HG02943 (cell line): ENCODE data around the gene RAPGEF2.
"Not testable (repeated sequence)": the region's sequence is repeated elsewhere in the genome, so short reads cannot be mapped to it uniquely, and the experiment has no call there.

Experiments used
- ATAC-seq: cut with Tn5 transposase; IDR thresholded peaks from one replicate; pipeline ENCODE4 v1.9.1; 2021; ENCODE audit warnings: mild to moderate bottlenecking, low read depth, moderate library complexity; ENCODE audit not compliant: unreplicated experiment

The RAPGEF2 gene

GRCh38 chr4:159102622-159103383, at the start of gene RAPGEF2:
Gene RAPGEF2 (plus strand): TSS chr4:159103079. CDS start chr4:159104163, 1,084 bp downstream.
- peak; percentile 76 for ATAC-seq

GRCh38 chr4:159055833-159056232, 47.0 kb upstream of the RAPGEF2 start:
- ATAC-seq, result no peak

- ATAC-seq, result no peak
Observed at GRCh38 chr4:159060161-159060560, 42.7 kb upstream of the RAPGEF2 start.

GRCh38 chr4:159062381-159062780, 40.5 kb upstream of the RAPGEF2 start:
- ATAC-seq, result no peak

- no peak for ATAC-seq
Observed at GRCh38 chr4:159065513-159066240, 37.2 kb upstream of the RAPGEF2 start.

- not testable (repeated sequence) for ATAC-seq
Observed at GRCh38 chr4:159068139-159068538, 34.7 kb upstream of the RAPGEF2 start.

- ATAC-seq, result no peak
Observed at GRCh38 chr4:159069922-159070321, 33.0 kb upstream of the RAPGEF2 start.

GRCh38 chr4:159070742-159071141, 32.1 kb upstream of the RAPGEF2 start:
- no peak for ATAC-seq

GRCh38 chr4:159071178-159071968, 31.5 kb upstream of the RAPGEF2 start:
- no peak for ATAC-seq

- no peak for ATAC-seq
Observed at GRCh38 chr4:159071969-159072765, 30.7 kb upstream of the RAPGEF2 start.

- ATAC-seq, result no peak
Observed at GRCh38 chr4:159075531-159075932, 27.3 kb upstream of the RAPGEF2 start.

- ATAC-seq, result peak; percentile 13
Observed at GRCh38 chr4:159077018-159077417, 25.9 kb upstream of the RAPGEF2 start.

GRCh38 chr4:159077702-159078495, 25.0 kb upstream of the RAPGEF2 start:
- peak; percentile 84 for ATAC-seq

- ATAC-seq, result no peak
Observed at GRCh38 chr4:159079074-159079473, 23.8 kb upstream of the RAPGEF2 start.

- no peak for ATAC-seq
Observed at GRCh38 chr4:159086606-159087005, 16.3 kb upstream of the RAPGEF2 start.

- ATAC-seq, result no peak
Observed at GRCh38 chr4:159090255-159090654, 12.6 kb upstream of the RAPGEF2 start.

- ATAC-seq, result not testable (repeated sequence)
Observed at GRCh38 chr4:159094156-159094555, 8.7 kb upstream of the RAPGEF2 start.

GRCh38 chr4:159096434-159096833, 6.4 kb upstream of the RAPGEF2 start:
- ATAC-seq, result no peak

GRCh38 chr4:159097144-159097543, 5.7 kb upstream of the RAPGEF2 start:
- no peak for ATAC-seq
